Gastrocnemius medialis (tissue), 4 donors: ENCODE results near the gene FMN2.

ENCODE experiments used
- POLR2A ChIP-seq, 2 donors: fragments of 450-650 bp; IDR thresholded peaks; one replicate each; pipeline ENCODE4 v1.6.1; 2017; ENCODE audit warnings: antibody characterized with exemption in 2 of 2, mild to moderate bottlenecking in 2 of 2, moderate library complexity in 2 of 2
- TF ChIP-seq, protein P1 (sequence below), 5 experiments: fragments of 450-650 bp in 3 of 5; fragments of 200-600 bp in 2 of 5; sonication (generic) in 2 of 5; IDR thresholded peaks in 4 of 5; conservative IDR thresholded peaks in 1 of 5; 1 replicate in 4 of 5; 2 replicates in 1 of 5; pipeline ENCODE4 v1.5.1; 2016 to 2019; ENCODE audit warnings: antibody characterized with exemption in 5 of 5, mild to moderate bottlenecking in 3 of 5, moderate library complexity in 3 of 5

DNA sequence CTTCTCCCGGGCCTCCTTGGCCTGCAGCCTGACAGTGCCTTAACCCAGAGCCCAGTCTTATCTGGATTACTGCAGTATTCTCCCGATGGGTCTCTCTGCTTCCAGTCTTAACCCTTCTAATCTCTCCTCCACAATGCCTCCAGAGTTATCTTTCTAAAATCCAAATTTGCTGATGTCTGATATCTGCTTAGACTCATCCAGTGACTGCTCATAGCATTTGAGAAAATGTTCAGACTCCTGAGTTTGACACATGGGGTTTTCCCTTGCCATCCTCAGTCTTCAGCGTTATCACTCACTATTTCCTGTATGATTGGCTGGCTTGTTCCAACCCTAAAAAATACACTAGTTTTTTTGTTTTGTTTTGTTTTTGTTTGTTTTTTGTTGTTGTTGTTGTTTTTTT lies 102.0 kb downstream of the FMN2 start:
- TF ChIP-seq, protein P1, sequence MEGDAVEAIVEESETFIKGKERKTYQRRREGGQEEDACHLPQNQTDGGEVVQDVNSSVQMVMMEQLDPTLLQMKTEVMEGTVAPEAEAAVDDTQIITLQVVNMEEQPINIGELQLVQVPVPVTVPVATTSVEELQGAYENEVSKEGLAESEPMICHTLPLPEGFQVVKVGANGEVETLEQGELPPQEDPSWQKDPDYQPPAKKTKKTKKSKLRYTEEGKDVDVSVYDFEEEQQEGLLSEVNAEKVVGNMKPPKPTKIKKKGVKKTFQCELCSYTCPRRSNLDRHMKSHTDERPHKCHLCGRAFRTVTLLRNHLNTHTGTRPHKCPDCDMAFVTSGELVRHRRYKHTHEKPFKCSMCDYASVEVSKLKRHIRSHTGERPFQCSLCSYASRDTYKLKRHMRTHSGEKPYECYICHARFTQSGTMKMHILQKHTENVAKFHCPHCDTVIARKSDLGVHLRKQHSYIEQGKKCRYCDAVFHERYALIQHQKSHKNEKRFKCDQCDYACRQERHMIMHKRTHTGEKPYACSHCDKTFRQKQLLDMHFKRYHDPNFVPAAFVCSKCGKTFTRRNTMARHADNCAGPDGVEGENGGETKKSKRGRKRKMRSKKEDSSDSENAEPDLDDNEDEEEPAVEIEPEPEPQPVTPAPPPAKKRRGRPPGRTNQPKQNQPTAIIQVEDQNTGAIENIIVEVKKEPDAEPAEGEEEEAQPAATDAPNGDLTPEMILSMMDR (IDR thresholded peaks at IDR 0.05 in 4 of 5, conservative IDR thresholded peaks at IDR 0.05 in 1 of 5), result no peak
- TF ChIP-seq POLR2A (IDR thresholded peaks at IDR 0.05), result no peak
